ENCODE results near the gene TMUB1.

TMUB1 gene

GRCh38 chr7:151056666-151057505 is 26.4 kb downstream of the TMUB1 start:
- Histone ChIP-seq H3K9me3 (ENCODE audit: insufficient read depth, low read depth, low read length) (no peaks in the 10 kb centered on the region), H3F3A (ENCODE audit: low read depth) (no peaks in the 10 kb centered on the region), H2AFZ (ENCODE audit: low read length) (peak overlapping the region; percentile 83; the same call in 1 of the 2 replicates), H3K9me2 (replicated peaks; ENCODE audit: low read depth, low read length) (no peaks in the 10 kb centered on the region), H3K27me3 (ENCODE audit: insufficient read depth, low read length, poor library complexity, severe bottlenecking) (no peaks in the 10 kb centered on the region), H3K4me2 (ENCODE audit: low read depth, low read length, poor library complexity, severe bottlenecking) (peak overlapping the region; percentile 93), H3K4me1 (ENCODE audit: insufficient read depth, low read length, poor library complexity, severe bottlenecking) (peaks cover 44% of the 10 kb centered on the region), H4K20me1 (ENCODE audit: insufficient read depth, low read length, poor library complexity, severe bottlenecking) (peaks cover 20% of the 10 kb centered on the region), H3K79me2 (ENCODE audit: insufficient read depth, low read length) (peaks cover 32% of the 10 kb centered on the region), H3K4me3 (ENCODE audit: low read length, poor library complexity, severe bottlenecking) (peak overlapping the region; percentile 93), H3K36me3 (ENCODE audit: insufficient read depth, low read length) (no peaks in the 10 kb centered on the region), H3K9ac (ENCODE audit: low read depth, low read length, poor library complexity, severe bottlenecking) (peak overlapping the region; percentile 78)
- no peak for TF ChIP-seq EZH2phosphoT487 (IDR thresholded peaks at IDR 0.05; ENCODE audit: borderline replicate concordance)
- TF ChIP-seq, protein P1, sequence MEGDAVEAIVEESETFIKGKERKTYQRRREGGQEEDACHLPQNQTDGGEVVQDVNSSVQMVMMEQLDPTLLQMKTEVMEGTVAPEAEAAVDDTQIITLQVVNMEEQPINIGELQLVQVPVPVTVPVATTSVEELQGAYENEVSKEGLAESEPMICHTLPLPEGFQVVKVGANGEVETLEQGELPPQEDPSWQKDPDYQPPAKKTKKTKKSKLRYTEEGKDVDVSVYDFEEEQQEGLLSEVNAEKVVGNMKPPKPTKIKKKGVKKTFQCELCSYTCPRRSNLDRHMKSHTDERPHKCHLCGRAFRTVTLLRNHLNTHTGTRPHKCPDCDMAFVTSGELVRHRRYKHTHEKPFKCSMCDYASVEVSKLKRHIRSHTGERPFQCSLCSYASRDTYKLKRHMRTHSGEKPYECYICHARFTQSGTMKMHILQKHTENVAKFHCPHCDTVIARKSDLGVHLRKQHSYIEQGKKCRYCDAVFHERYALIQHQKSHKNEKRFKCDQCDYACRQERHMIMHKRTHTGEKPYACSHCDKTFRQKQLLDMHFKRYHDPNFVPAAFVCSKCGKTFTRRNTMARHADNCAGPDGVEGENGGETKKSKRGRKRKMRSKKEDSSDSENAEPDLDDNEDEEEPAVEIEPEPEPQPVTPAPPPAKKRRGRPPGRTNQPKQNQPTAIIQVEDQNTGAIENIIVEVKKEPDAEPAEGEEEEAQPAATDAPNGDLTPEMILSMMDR (conservative IDR thresholded peaks at IDR 0.05; ENCODE audit: low read length) = no peak

- peaks cover 38% of the 10 kb centered on the region for H3K4me1 ChIP-seq (ENCODE audit: insufficient read depth, low read length, poor library complexity, severe bottlenecking)
- no peaks in the 10 kb centered on the region for H3K27me3 ChIP-seq (ENCODE audit: insufficient read depth, low read length, poor library complexity, severe bottlenecking)
- H2AFZ ChIP-seq (ENCODE audit: low read length) = no peak overlapping the region
- peaks cover 26% of the 10 kb centered on the region for H3K79me2 ChIP-seq (ENCODE audit: insufficient read depth, low read length)
- H3K9me3 ChIP-seq (ENCODE audit: insufficient read depth, low read depth, low read length) = no peaks in the 10 kb centered on the region
- H3K9me2 ChIP-seq (replicated peaks; ENCODE audit: low read depth, low read length) = no peaks in the 10 kb centered on the region
- H3F3A ChIP-seq (ENCODE audit: low read depth) = no peaks in the 10 kb centered on the region
- peak overlapping the region; percentile 93 for H3K4me2 ChIP-seq (ENCODE audit: low read depth, low read length, poor library complexity, severe bottlenecking)
- peak overlapping the region; percentile 78 for H3K9ac ChIP-seq (ENCODE audit: low read depth, low read length, poor library complexity, severe bottlenecking)
- H3K36me3 ChIP-seq (ENCODE audit: insufficient read depth, low read length) = no peaks in the 10 kb centered on the region
- H4K20me1 ChIP-seq (ENCODE audit: insufficient read depth, low read length, poor library complexity, severe bottlenecking) = peaks cover 14% of the 10 kb centered on the region
- no peak overlapping the region for H3K4me3 ChIP-seq (ENCODE audit: low read length, poor library complexity, severe bottlenecking)
- TF ChIP-seq, protein P1 (conservative IDR thresholded peaks at IDR 0.05; ENCODE audit: low read length) = peak; percentile 22; the same call in 1 of the 2 replicates
- TF ChIP-seq EZH2phosphoT487 (IDR thresholded peaks at IDR 0.05; ENCODE audit: borderline replicate concordance) = no peak
Measured at GRCh38 chr7:151056283-151056665, 27.0 kb downstream of the TMUB1 start.

DNA sequence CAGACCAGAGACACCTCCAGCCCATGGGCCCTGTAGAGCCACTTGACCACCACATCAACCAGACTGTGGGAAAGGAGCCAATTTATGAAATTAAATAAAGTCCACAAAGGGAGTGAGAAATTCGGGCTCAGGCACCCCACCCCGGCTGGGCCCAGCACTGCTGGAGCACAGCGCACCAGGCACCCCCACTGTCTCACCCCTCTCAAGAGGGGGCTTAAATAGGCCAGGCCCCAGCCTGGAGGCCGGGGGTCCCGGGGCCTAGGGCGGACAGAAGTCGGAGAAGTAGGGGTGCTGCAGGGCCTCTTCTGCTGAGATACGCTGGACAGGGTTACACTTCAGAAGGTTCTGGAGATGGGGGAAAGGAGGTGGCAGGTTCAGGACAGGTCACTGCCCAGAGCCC is 29.5 kb downstream of the TMUB1 start:
- Histone ChIP-seq H2AFZ (ENCODE audit: low read length) (no peak overlapping the region), H3F3A (ENCODE audit: low read depth) (no peaks in the 10 kb centered on the region), H3K36me3 (ENCODE audit: insufficient read depth, low read length) (no peaks in the 10 kb centered on the region), H3K79me2 (ENCODE audit: insufficient read depth, low read length) (peaks cover 11% of the 10 kb centered on the region; the same call in 1 of the 2 replicates), H3K4me2 (ENCODE audit: low read depth, low read length, poor library complexity, severe bottlenecking) (peak overlapping the region; percentile 77), H3K9me2 (replicated peaks; ENCODE audit: low read depth, low read length) (no peaks in the 10 kb centered on the region), H3K4me1 (ENCODE audit: insufficient read depth, low read length, poor library complexity, severe bottlenecking) (peaks cover 27% of the 10 kb centered on the region), H3K9me3 (ENCODE audit: insufficient read depth, low read depth, low read length) (no peaks in the 10 kb centered on the region), H3K27me3 (ENCODE audit: insufficient read depth, low read length, poor library complexity, severe bottlenecking) (no peaks in the 10 kb centered on the region), H3K4me3 (ENCODE audit: low read length, poor library complexity, severe bottlenecking) (no peak overlapping the region), H4K20me1 (ENCODE audit: insufficient read depth, low read length, poor library complexity, severe bottlenecking) (no peaks in the 10 kb centered on the region), H3K9ac (ENCODE audit: low read depth, low read length, poor library complexity, severe bottlenecking) (peak overlapping the region; percentile 73)
- TF ChIP-seq, protein P1 (conservative IDR thresholded peaks at IDR 0.05; ENCODE audit: low read length) = no peak
- TF ChIP-seq EZH2phosphoT487 (IDR thresholded peaks at IDR 0.05; ENCODE audit: borderline replicate concordance) = no peak
